HG02981 (cell line): ENCODE results near the gene TDRD1.

Experiments
- ATAC-seq: cut with Tn5 transposase; IDR thresholded peaks from one replicate; pipeline ENCODE4 v1.9.1; 2021; ENCODE audit warnings: mild to moderate bottlenecking, moderate library complexity; ENCODE audit not compliant: unreplicated experiment

TDRD1 gene

GRCh38 chr10:114261076-114261475, 81.9 kb downstream of the TDRD1 start:
- no peak for ATAC-seq

- ATAC-seq: no peak
Observed at GRCh38 chr10:114262496-114262895, 83.3 kb downstream of the TDRD1 start.

DNA sequence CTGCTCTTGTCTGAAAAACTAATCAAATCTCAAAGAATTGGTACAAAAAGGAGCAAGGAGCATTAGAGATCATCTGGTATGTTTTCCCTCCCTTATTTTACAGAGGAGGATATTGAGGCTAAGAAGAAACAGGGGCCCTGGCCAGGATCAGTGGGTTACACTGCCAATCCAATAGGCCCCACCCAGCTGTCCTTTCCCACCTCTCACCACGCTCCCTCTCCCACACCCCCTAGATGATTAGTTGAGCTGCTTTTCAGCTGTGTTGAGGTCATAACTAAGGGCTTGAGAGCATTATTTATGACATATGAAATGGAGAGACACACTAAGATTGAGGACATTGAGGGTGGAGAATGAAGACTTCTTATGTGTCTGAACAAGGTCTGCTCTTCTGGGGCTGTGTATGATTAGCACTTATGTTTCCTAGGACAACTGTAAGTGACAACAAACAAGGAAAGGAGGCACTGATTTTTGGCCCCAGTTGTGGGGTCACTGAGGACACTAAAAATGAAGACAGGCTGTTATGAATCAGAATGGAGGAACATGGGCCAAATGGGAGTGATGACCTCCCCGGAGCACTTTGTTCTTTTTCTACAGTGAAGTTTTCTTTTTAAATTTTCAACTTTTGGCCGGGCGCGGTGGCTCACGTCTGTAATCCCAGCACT, 86.4 kb downstream of the TDRD1 start:
- ATAC-seq: no peak

DNA sequence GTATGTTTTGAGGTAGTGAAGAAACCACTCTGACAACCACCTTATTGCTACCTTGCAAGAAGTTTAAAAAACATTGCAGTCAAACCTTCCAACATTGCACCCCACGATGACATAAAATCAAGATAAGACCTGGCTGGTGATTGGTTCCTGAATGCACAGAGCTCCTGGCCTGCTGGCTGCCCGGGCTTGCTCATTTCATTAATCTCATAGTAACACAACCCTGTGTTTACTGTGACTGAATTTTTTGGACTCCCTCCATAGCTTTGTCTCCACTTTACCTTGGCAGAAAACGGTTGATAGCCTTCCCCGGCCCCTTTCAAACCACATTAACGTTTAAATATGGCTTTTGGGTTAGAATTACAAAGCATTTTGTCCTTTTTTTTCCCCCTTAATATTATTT, 87.4 kb downstream of the TDRD1 start:
- no peak for ATAC-seq

DNA sequence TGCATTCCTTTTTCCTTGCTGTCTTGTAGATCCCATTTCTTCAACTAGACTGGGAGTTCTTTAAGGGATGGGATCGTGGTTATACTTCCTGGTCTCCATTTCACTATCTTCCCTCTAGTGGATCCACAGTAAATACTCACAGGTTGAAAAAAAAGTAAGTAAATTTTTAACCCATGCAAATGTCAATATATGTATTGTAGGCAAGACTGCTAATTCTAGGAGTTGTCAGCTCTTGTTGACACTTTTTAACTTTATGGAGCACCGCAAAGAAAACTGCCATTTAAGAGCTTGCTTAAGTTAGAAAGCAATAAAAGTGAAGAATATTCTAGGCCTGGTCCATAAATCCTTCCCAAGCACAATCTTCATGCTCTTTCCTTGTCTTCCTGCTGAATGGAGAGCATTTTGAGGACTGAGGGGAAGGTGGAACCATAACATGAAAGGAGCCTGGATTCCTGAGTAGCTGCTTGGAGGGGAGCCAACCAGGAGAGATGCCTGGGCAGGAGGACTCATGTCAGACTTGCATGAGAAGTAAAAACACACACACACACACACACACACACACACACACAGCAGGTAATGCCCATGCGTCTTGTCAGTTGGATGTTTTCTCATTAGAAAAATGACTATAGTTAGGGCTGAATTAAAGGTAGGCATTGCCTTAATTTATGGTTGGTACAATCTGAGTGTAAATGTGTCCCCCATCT, 92.1 kb downstream of the TDRD1 start:
- no peak for ATAC-seq

GRCh38 chr10:114271779-114272167, 92.6 kb downstream of the TDRD1 start:
- ATAC-seq: no peak

DNA sequence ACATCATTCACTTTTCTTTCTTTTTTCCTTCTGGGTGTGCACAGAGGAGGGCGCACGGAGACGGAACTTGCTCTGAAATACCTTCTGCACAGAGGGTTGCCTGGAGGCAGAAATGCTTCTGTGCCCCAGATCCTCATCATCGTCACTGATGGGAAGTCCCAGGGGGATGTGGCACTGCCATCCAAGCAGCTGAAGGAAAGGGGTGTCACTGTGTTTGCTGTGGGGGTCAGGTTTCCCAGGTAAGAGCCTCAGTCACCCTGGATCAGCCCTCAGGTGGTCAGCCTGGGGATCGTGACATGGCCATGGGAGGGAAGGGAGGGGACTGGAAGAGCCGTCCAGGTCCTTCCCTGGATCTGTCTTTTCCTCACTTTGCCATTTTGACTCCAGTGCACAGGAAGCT, 93.5 kb downstream of the TDRD1 start:
- ATAC-seq: no peak

- ATAC-seq: no peak
Observed at GRCh38 chr10:114273910-114274309, 94.8 kb downstream of the TDRD1 start.

DNA sequence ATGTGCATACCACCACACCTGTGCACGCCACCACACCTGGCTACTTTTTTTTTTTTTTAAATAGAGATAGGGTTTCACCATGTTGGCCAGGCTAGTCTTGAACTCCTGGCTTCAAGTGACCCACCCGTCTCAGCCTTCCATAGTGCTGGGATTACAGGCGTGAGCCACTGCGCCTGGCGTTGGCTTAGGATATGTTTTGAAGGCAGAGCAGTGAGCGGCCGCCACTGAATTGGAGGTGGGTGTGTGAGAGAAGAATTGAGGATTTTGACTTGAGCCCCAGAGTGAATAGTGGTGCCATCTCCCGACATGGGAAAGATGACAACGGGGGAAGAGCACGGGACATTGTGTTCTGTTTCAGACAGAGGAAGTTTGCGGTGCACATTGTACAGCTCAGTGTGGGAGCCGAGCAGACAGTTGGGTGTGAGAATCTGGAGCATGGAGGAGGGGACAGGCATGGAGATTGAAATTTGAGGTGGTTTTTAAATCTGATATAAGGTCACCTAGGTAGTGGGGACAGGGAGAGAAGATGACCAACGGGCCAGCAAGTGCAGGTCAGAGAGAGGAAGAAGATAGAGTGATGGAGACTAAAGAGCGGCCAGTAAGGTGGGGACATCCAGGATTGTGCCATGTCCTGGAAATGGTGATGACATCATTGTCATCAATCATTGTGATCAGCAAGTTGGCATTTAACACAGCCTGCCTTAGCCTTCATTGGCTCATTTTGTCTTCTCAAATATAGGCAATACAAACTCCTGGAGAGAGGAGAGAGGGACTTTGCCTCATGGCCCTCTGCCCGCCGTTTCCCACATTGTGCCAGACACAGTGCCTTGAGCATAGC, 95.7 kb downstream of the TDRD1 start:
- no peak for ATAC-seq

DNA sequence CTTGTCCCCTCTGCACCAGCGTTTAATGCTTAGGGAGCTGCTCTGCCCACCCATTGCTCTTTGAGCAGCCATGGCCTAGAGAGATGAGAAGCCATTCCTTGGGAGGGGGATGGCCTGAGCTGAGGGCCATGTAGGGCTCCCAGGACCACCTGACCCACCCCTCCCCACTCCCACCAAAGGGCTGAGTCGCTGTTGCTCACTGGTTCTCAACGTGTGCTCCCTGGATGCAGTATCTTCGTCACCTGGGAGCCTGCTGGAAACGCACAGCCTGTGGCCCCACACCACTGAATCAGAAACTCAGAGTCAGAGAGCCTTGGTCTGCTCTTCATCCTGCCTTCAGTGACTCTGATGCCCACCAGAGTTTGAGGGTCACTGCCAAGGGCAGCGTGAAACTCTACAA, 96.9 kb downstream of the TDRD1 start:
- ATAC-seq: no peak

GRCh38 chr10:114276671-114277070, 97.5 kb downstream of the TDRD1 start:
- no peak for ATAC-seq

- ATAC-seq: no peak
Observed at GRCh38 chr10:114278140-114278883, 99.2 kb downstream of the TDRD1 start.

DNA sequence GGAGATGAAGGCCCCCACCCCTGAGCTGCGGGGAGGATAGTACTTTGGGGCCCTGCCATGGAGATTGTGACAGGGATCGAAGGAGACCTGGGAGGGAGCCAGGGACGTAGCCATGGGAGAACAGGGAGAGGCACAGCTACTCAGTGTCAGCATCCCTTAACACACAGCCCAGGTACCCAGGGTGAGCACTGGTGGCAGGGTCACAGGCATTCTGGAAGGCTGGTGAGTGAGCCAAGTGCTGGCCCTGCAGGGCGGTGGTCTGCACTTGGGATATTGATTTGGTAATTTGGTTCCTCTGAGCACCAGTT, 99.7 kb downstream of the TDRD1 start:
- no peak for ATAC-seq

- no peak for ATAC-seq
Observed at GRCh38 chr10:114279289-114279688, 100.1 kb downstream of the TDRD1 start.

- no peak for ATAC-seq
Observed at GRCh38 chr10:114279901-114280644, 100.9 kb downstream of the TDRD1 start.

- ATAC-seq: no peak
Observed at GRCh38 chr10:114281006-114281405, 101.9 kb downstream of the TDRD1 start.

DNA sequence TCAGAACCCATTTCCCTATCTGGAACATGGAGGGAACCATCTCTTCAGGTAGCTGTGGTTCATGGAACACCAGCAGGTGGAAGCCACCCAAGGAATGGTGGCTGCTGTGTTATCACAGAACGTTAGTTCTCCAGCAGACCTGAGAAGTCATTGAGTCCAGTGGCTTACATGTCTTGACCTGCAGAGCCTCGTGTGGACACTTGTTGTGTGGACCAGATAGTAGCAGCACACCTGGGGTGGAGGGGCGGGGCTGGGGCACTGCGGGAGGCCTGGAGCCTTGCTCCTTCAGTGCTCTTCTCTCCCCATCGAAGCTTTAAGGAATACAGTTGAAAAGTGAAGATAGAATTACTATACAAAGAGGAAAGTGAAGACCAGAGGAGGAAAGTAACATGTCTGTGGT, 102.3 kb downstream of the TDRD1 start:
- no peak for ATAC-seq
